NCI-H2227 treated with DMSO at 0.1 percent for 48 hours (cell line): ENCODE results near the gene MCM9.
"Not testable (repeated sequence)": the region's sequence is repeated elsewhere in the genome, so short reads cannot be mapped to it uniquely, and the experiment has no call there.

Source experiments
- DNase-seq: peaks from one replicate; lab custom pipeline; 2025; lab: John Stamatoyannopoulos, UW

MCM9 gene

GRCh38 chr6:118768904-118769325 lies 166.0 kb downstream of the MCM9 start:
- no peak for DNase-seq

GRCh38 chr6:118768441-118768840 lies 166.5 kb downstream of the MCM9 start:
- no peak for DNase-seq

GRCh38 chr6:118765316-118765715 lies 169.6 kb downstream of the MCM9 start:
- not testable (repeated sequence) for DNase-seq

GRCh38 chr6:118764766-118765165 lies 170.2 kb downstream of the MCM9 start:
- DNase-seq, result no peak
